HEK293 (cell line): ENCODE data around the gene B4GALT2.
A peak's percentile ranks its signal among the peaks of the same experiment; 100 is the strongest.

Experiments
- CTCF ChIA-PET: fragments of 350-600 bp; formaldehyde crosslinking; extraction: SDS; loops from one replicate; lab custom pipeline; 2021; ENCODE audit warnings: antibody characterized with exemption; lab: Yijun Ruan, JAX
- POLR2A ChIA-PET: fragments of 300-600 bp; formaldehyde crosslinking; extraction: SDS; loops from one replicate; lab custom pipeline; 2020; ENCODE audit warnings: antibody characterized with exemption, inconsistent platforms; lab: Yijun Ruan, JAX
- H3K27ac ChIP-seq: fragments of 200-500 bp; sonication (Bioruptor generic); 2 replicates; pipeline ENCODE4 v1.5.1; 2014; ENCODE audit warnings: low read depth, low read length, control low read depth, inconsistent platforms; ENCODE audit errors: extremely low read depth
- H3K36me3 ChIP-seq, 2 experiments: fragments of 200-500 bp in 1 of 2; sonication (Bioruptor generic) in 1 of 2; 1 replicate in 1 of 2; 2 replicates in 1 of 2; pipeline ENCODE4 v1.5.1; 2014 to 2017; ENCODE audit warnings: inconsistent platforms in 2 of 2, low read length in 2 of 2; ENCODE audit not compliant: control insufficient read depth in 2 of 2, insufficient read depth in 1 of 2
- H3K4me1 ChIP-seq: fragments of 200-500 bp; sonication (Bioruptor generic); 2 replicates; pipeline ENCODE4 v1.5.1; 2014; ENCODE audit warnings: mild to moderate bottlenecking, low read length, inconsistent platforms; ENCODE audit not compliant: control insufficient read depth, insufficient read depth
- H3K4me3 ChIP-seq: 2 replicates; pipeline ENCODE4 v1.5.1; 2011; ENCODE audit warnings: low read depth, mild to moderate bottlenecking, control low read depth, low read length, moderate library complexity
- H3K9me3 ChIP-seq: fragments of 200-500 bp; sonication (Bioruptor generic); 2 replicates; pipeline ENCODE4 v1.5.1; 2014; ENCODE audit warnings: low read depth, low read length, inconsistent platforms; ENCODE audit not compliant: control insufficient read depth, insufficient read depth
- GLIS1 ChIP-seq: fragments of 450-650 bp; formaldehyde crosslinking; IDR thresholded peaks from 2 replicates; pipeline ENCODE4 v1.5.1; 2016; ENCODE audit warnings: missing biosample characterization, missing genetic modification characterization
- PRDM1 ChIP-seq: fragments of 450-650 bp; formaldehyde crosslinking; IDR thresholded peaks from 2 replicates; pipeline ENCODE4; 2016; ENCODE audit warnings: missing biosample characterization, missing genetic modification characterization
- YY1 ChIP-seq: fragments of 450-650 bp; formaldehyde crosslinking; IDR thresholded peaks from 2 replicates; pipeline ENCODE4 v1.5.1; 2018; ENCODE audit warnings: missing biosample characterization, missing genetic modification characterization
- ZBTB17 ChIP-seq: fragments of 450-650 bp; formaldehyde crosslinking; IDR thresholded peaks from 2 replicates; pipeline ENCODE4 v1.5.1; 2016; ENCODE audit warnings: missing biosample characterization, missing genetic modification characterization
- ZIC2 ChIP-seq: fragments of 450-650 bp; formaldehyde crosslinking; IDR thresholded peaks from 2 replicates; pipeline ENCODE4 v1.5.1; 2016; ENCODE audit warnings: missing biosample characterization, missing genetic modification characterization
- ZNF121 ChIP-seq: fragments of 450-650 bp; formaldehyde crosslinking; IDR thresholded peaks from 2 replicates; pipeline ENCODE4 v1.5.1; 2016; ENCODE audit warnings: missing biosample characterization, missing genetic modification characterization
- ZNF423 ChIP-seq: fragments of 450-650 bp; formaldehyde crosslinking; IDR thresholded peaks from 2 replicates; pipeline ENCODE4 v1.5.1; 2016; ENCODE audit warnings: missing biosample characterization, missing genetic modification characterization
- ZNF664 ChIP-seq: fragments of 450-650 bp; formaldehyde crosslinking; IDR thresholded peaks from 2 replicates; pipeline ENCODE4 v1.5.1; 2016; ENCODE audit warnings: missing biosample characterization, missing genetic modification characterization
- ZNF785 ChIP-seq: fragments of 450-650 bp; formaldehyde crosslinking; IDR thresholded peaks from 2 replicates; pipeline ENCODE4 v1.5.1; 2016; ENCODE audit warnings: missing biosample characterization, missing genetic modification characterization
- ZSCAN23 ChIP-seq: fragments of 450-650 bp; formaldehyde crosslinking; IDR thresholded peaks from 2 replicates; pipeline ENCODE4 v1.5.1; 2016; ENCODE audit warnings: missing biosample characterization, missing genetic modification characterization
- TF ChIP-seq, protein P1 (sequence below): fragments of 450-650 bp; formaldehyde crosslinking; IDR thresholded peaks from 2 replicates; pipeline ENCODE4 v1.5.1; 2016; ENCODE audit warnings: missing biosample characterization, missing genetic modification characterization
- TF ChIP-seq, protein P2 (sequence below): fragments of 450-650 bp; formaldehyde crosslinking; IDR thresholded peaks from 2 replicates; pipeline ENCODE4 v1.5.1; 2016; ENCODE audit warnings: missing biosample characterization, missing genetic modification characterization

The B4GALT2 gene

DNA sequence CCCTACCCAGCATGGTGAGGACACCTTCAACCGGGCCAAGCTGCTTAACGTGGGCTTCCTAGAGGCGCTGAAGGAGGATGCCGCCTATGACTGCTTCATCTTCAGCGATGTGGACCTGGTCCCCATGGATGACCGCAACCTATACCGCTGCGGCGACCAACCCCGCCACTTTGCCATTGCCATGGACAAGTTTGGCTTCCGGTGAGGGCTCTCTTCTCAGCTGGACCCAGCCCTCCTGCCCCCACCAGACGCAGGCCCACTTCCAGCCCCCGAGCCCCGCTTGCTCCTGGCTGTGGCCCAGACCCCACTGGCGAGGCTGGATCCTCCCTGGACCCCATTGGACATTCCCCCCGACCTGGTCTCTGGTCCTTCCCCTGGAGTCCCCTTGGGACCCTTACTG lies 5.8 kb downstream of the B4GALT2 start:
- TF ChIP-seq ZNF785 (tag by site-specific recombination): no peak
- Histone ChIP-seq H3K9me3 (no peaks in the 10 kb centered on the region), H3K4me1 (peaks cover 3% of the 10 kb centered on the region; the same call in 1 of the 2 replicates), H3K36me3 (peaks cover 0 to 76% of the 10 kb centered on the region in 2 experiments; a peak in 2 of 3 replicates), H3K4me3 (no peak overlapping the region), H3K27ac (no peak overlapping the region)
- POLR2A ChIA-PET: interaction anchor here (1.5 kb wide), 1 partner anchor 10 kb away, joined by 6 read pairs; the partner anchor contains the start of gene ATP6V0B
- CTCF ChIA-PET: no interaction called here

DNA sequence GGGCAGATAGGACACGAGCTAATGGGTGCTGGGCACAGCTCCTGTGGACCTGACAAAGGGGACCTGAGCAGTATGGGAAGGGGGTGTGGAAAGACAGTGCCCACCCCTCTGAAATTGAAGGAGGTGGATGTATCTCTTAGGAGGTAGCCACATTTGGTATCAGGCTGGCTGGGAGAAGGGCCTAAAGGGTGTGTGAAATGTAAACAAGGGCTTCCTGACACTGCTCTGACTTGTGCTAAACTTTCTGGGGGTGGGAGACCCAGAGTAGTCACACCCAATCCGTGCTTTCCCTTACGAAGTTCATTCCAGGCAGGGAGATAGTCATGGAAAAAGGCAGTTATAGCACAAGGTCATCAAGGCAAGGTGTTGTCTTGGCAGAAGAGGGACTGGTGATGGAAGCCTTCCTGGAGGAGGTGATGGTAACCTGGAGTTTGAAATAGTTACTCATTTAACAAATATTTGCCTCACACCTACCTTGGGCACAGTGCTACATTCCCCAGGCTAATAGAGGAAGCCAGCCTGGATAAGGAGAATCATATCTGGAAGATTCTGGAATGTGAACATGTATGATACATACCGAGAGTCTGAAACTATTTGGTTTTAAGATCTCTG lies 7.1 kb downstream of the B4GALT2 start:
- Histone ChIP-seq H3K4me1 (no peaks in the 10 kb centered on the region), H3K9me3 (no peaks in the 10 kb centered on the region), H3K36me3 (peaks cover 0 to 68% of the 10 kb centered on the region in 2 experiments; a peak in 2 of 3 replicates), H3K27ac (no peak overlapping the region), H3K4me3 (no peak overlapping the region)
- ChIA-PET POLR2A (no interaction called here), CTCF (interaction anchor here (0.5 to 1.5 kb wide), 2 partner anchors 222 to 926 kb away, joined by 3 read pairs; no protein-coding TSS in a partner anchor)
- TF ChIP-seq, protein P1, sequence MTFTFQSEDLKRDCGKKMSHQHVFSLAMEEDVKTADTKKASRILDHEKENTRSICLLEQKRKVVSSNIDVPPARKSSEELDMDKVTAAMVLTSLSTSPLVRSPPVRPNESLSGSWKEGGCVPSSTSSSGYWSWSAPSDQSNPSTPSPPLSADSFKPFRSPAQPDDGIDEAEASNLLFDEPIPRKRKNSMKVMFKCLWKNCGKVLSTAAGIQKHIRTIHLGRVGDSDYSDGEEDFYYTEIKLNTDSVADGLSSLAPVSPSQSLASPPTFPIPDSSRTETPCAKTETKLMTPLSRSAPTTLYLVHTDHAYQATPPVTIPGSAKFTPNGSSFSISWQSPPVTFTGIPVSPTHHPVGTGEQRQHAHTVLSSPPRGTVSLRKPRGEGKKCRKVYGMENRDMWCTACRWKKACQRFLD (tag by site-specific recombination): no peak
- no peak for TF ChIP-seq YY1 (tag by site-specific recombination)
- peak; percentile 92 for TF ChIP-seq ZNF664 (tag by site-specific recombination)

DNA sequence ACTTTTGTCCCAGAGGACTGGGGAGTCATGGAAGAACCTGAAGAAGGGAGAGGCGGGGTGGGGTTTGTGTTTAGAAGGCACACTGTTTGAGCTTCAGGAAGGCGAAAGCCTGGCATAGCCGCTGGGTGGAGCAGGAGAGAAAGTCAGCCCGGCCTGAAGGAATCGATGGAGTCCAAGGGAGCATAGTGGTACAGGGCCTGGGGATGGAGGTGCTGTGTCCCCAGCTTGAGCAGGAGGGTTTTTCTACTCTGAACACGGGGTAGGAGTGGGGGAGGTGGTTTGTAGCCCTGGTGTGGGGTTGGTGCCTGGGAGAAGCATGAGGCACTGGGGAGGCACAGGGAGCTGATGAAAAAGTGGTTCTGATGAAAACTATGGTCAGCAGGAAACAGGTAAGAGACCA lies 7.7 kb downstream of the B4GALT2 start:
- ChIA-PET POLR2A (no interaction called here), CTCF (interaction anchor here (1.4 to 1.5 kb wide), 2 partner anchors 18 to 223 kb away, joined by 3 to 4 read pairs; no protein-coding TSS in a partner anchor)
- TF ChIP-seq, protein P2, sequence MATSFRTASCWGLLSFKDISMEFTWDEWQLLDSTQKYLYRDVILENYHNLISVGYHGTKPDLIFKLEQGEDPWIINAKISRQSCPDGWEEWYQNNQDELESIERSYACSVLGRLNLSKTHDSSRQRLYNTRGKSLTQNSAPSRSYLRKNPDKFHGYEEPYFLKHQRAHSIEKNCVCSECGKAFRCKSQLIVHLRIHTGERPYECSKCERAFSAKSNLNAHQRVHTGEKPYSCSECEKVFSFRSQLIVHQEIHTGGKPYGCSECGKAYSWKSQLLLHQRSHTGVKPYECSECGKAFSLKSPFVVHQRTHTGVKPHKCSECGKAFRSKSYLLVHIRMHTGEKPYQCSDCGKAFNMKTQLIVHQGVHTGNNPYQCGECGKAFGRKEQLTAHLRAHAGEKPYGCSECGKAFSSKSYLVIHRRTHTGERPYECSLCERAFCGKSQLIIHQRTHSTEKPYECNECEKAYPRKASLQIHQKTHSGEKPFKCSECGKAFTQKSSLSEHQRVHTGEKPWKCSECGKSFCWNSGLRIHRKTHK (tag by site-specific recombination): no peak
- peak; percentile 79 for TF ChIP-seq PRDM1 (tag by site-specific recombination)
- Histone ChIP-seq H3K27ac (no peak overlapping the region), H3K4me3 (no peak overlapping the region), H3K36me3 (peaks cover 0 to 62% of the 10 kb centered on the region in 2 experiments; a peak in 2 of 3 replicates), H3K4me1 (no peaks in the 10 kb centered on the region), H3K9me3 (no peaks in the 10 kb centered on the region)

DNA sequence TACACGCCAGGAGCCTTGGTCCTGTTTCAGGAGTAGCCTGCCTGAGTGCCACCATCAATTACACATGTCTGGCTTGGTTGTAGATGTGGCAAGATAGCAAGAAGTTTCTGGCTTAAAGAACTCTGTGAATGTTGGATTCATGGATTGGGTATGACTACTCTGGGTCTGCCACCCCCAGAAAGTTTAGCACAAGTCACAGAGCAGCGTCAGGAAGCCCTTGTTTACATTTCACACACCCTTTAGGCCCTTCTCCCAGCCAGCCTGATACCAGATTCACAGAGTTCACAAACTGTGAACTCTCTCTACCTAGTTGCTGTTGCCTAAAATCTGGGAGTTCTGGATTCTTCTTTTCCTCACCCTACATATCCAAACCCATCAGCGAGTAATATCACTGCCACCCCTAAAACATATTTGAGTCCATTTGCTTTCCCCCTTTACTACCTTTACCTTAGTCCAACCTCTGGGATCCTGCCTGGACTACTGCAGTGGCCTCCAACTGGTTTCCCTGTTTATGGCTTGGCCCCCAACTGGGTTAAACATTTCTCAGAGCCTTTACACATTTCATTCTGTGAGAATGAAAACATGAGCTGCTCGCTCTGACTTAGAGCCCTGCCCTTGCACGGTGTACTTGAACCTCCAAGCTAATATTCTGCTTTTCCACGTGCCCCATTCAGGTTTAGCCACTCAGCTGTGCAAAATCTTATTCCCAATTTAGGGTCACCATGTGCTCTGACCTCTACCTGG lies 8.3 kb downstream of the B4GALT2 start:
- ChIA-PET CTCF (interaction anchor here (1.4 to 1.5 kb wide), 2 partner anchors 18 to 223 kb away, joined by 3 to 4 read pairs; no protein-coding TSS in a partner anchor), POLR2A (interaction anchor here (0.6 to 1.4 kb wide), 3 partner anchors 12 to 84 kb away, joined by 3 to 5 read pairs (median 3); partner anchors contain the start of gene ATP6V0B)
- no peaks in the 10 kb centered on the region for H3K4me1 ChIP-seq
- TF ChIP-seq ZSCAN23 (no peak), ZIC2 (peak; percentile 82), ZBTB17 (tag by site-specific recombination) (peak; percentile 94), GLIS1 (peak; percentile 78), ZNF121 (tag by site-specific recombination) (no peak), ZNF423 (tag by site-specific recombination) (peak; percentile 35; the same call in 1 of the 2 replicates)
- peaks cover 0 to 57% of the 10 kb centered on the region in 2 experiments; a peak in 2 of 3 replicates for H3K36me3 ChIP-seq
- no peaks in the 10 kb centered on the region for H3K9me3 ChIP-seq
- no peak overlapping the region for H3K4me3 ChIP-seq
- H3K27ac ChIP-seq: no peak overlapping the region
